ENCODE data around the gene PICK1. TPM values are rescaled to one million over a fixed set of nuclear protein-coding genes. Genes with fewer than 3 reads are reported as not detected.

Gene PICK1
- total RNA-seq, 1 donor from 2014 or later, result 22.9 TPM

DNA sequence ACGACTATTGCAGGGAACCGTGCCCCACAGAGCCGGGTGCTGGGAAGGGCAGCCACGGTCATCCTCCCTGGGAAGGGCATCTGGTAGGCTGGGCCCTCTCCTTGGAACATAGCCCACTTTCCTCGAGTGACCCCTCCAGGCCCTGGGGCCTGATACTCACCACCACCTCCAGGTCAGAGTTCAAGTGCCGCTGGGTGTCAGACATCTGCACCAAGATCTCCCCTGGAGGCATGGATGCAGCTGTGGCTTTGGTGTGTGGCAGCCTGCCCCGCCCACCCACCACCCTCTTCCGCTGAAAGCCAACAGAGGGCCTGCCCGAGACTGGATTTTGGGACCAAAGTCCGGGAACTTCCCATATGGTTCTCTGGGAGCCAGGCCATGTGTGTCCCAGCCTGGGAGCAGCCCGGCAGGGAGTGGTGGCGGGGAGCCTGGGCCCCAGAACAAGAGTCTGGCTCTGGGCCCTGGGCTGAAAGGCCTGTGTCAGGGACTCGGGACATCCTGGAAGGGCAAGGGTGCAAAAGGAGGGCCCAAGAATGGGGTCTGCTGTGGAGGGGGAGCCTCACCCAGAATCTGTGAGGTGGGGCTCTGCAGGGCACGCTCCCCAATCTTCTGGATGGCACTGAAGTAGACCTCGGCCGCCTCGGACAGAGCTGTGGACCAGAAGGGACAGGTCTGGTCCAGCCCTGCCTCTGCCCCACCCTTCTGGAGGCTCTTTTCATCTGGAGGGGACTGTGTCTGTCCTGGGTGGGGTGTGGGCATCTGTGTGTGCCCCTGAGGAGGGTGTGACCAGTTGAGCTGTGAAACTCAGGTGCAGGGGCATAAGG lies 50.7 kb downstream of the PICK1 start:
- no peak overlapping the region for H3K27ac ChIP-seq (ENCODE audit: low read depth, low read length)
- H3K4me3 ChIP-seq (ENCODE audit: insufficient read depth, low read depth, low read length), result no peak overlapping the region
- Mint-ChIP-seq H3K4me1 (ENCODE audit: low read depth, unreplicated experiment) (no peaks in the 10 kb centered on the region), H3K27ac (ENCODE audit: unreplicated experiment) (no peak overlapping the region), H3K27me3 (ENCODE audit: low read depth, unreplicated experiment) (peaks cover 11% of the 10 kb centered on the region), H3K4me3 (ENCODE audit: unreplicated experiment) (no peak overlapping the region), H3K36me3 (ENCODE audit: low read depth, unreplicated experiment) (peaks cover 3% of the 10 kb centered on the region), H3K9me3 (ENCODE audit: unreplicated experiment) (no peaks in the 10 kb centered on the region)
- H3K36me3 ChIP-seq (ENCODE audit: insufficient read depth, low read length), result no peaks in the 10 kb centered on the region
- H3K9ac ChIP-seq (ENCODE audit: low read length), result no peak overlapping the region
- TF ChIP-seq EZH2 (IDR thresholded peaks at IDR 0.05; ENCODE audit: insufficient read depth, low read length), result no peak
- TF ChIP-seq, protein P1, sequence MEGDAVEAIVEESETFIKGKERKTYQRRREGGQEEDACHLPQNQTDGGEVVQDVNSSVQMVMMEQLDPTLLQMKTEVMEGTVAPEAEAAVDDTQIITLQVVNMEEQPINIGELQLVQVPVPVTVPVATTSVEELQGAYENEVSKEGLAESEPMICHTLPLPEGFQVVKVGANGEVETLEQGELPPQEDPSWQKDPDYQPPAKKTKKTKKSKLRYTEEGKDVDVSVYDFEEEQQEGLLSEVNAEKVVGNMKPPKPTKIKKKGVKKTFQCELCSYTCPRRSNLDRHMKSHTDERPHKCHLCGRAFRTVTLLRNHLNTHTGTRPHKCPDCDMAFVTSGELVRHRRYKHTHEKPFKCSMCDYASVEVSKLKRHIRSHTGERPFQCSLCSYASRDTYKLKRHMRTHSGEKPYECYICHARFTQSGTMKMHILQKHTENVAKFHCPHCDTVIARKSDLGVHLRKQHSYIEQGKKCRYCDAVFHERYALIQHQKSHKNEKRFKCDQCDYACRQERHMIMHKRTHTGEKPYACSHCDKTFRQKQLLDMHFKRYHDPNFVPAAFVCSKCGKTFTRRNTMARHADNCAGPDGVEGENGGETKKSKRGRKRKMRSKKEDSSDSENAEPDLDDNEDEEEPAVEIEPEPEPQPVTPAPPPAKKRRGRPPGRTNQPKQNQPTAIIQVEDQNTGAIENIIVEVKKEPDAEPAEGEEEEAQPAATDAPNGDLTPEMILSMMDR (IDR thresholded peaks at IDR 0.05; ENCODE audit: insufficient read depth, low read depth, low read length), result no peak
- no peak for FAIRE-seq
- no peaks in the 10 kb centered on the region for H4K20me1 ChIP-seq (ENCODE audit: insufficient read depth, low read length)
- no peaks in the 10 kb centered on the region for H3K27me3 ChIP-seq (ENCODE audit: insufficient read depth, low read length)
- H3K79me2 ChIP-seq (ENCODE audit: insufficient read depth, low read length), result no peaks in the 10 kb centered on the region
- no peak for DNase-seq (ENCODE audit: low read depth)
- H3K4me1 ChIP-seq (ENCODE audit: insufficient read depth, low read length), result no peaks in the 10 kb centered on the region
- no peak overlapping the region for H3K4me2 ChIP-seq (ENCODE audit: low read length)
- H3K9me3 ChIP-seq (ENCODE audit: insufficient read depth, low read depth, low read length), result no peaks in the 10 kb centered on the region
- H2AFZ ChIP-seq (ENCODE audit: low read depth, low read length), result no peak overlapping the region

DNA sequence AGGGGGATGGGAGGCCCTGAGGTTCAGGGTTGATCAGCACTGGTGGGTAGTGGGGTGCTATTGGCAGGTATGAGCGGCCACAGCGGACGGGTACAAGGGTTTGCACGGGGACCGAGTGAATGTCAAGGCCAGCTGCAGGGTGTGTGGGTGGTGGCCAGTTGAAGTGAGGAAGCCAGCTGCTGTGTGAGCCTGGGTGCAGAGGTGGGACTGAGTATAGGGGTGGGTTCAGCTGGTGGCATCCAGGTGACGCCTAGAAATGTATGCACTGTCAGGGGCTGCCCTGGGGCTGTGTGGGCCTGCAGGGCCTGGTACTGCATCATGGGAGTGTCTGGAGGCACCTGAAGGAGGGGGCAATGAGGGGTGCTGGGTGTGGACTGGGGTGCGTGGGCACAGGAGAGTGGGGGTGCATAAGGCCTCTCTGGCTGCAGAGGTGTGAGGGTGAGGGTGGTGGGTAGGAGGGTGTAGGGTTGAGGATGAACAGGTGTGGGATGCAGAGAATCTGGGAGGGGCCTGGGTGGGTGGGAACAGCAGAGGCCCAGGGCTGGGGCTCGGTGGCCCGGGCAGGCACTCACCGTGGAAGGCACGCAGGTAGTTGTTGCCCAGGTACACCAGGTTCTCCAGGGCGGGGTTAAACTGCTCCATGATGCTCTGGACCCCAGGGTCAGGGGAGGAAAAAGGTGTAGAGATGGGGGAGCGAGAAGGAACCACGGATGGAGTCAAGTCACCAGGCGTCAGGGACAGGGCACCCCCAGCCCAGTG lies 51.5 kb downstream of the PICK1 start:
- Histone ChIP-seq H2AFZ (ENCODE audit: low read depth, low read length) (no peak overlapping the region), H3K27ac (ENCODE audit: low read depth, low read length) (no peak overlapping the region), H3K9me3 (ENCODE audit: insufficient read depth, low read depth, low read length) (no peaks in the 10 kb centered on the region), H4K20me1 (ENCODE audit: insufficient read depth, low read length) (no peaks in the 10 kb centered on the region), H3K79me2 (ENCODE audit: insufficient read depth, low read length) (no peaks in the 10 kb centered on the region), H3K4me3 (ENCODE audit: insufficient read depth, low read depth, low read length) (no peak overlapping the region), H3K4me1 (ENCODE audit: insufficient read depth, low read length) (no peaks in the 10 kb centered on the region), H3K4me2 (ENCODE audit: low read length) (no peak overlapping the region), H3K27me3 (ENCODE audit: insufficient read depth, low read length) (no peaks in the 10 kb centered on the region), H3K9ac (ENCODE audit: low read length) (no peak overlapping the region), H3K36me3 (ENCODE audit: insufficient read depth, low read length) (no peaks in the 10 kb centered on the region)
- H3K4me1 Mint-ChIP-seq (ENCODE audit: low read depth, unreplicated experiment), result no peaks in the 10 kb centered on the region
- DNase-seq (ENCODE audit: low read depth), result no peak
- no peak for FAIRE-seq
- peaks cover 3% of the 10 kb centered on the region for H3K36me3 Mint-ChIP-seq (ENCODE audit: low read depth, unreplicated experiment)
- H3K27me3 Mint-ChIP-seq (ENCODE audit: low read depth, unreplicated experiment), result peaks cover 11% of the 10 kb centered on the region
- H3K9me3 Mint-ChIP-seq (ENCODE audit: unreplicated experiment), result no peaks in the 10 kb centered on the region
- no peak overlapping the region for H3K27ac Mint-ChIP-seq (ENCODE audit: unreplicated experiment)
- no peak for TF ChIP-seq EZH2 (IDR thresholded peaks at IDR 0.05; ENCODE audit: insufficient read depth, low read length)
- TF ChIP-seq, protein P1 (IDR thresholded peaks at IDR 0.05; ENCODE audit: insufficient read depth, low read depth, low read length), result no peak
- H3K4me3 Mint-ChIP-seq (ENCODE audit: unreplicated experiment), result no peak overlapping the region

All from astrocyte (in vitro differentiated cells and primary cell).